ENCODE measurements around the gene ZNF117. TPM values are rescaled to one million over a fixed set of nuclear protein-coding genes. Genes with fewer than 3 reads are reported as not detected.
A peak's percentile ranks its signal among the peaks of the same experiment; 100 is the strongest.

The ZNF117 gene
- total and polyA plus RNA-seq, 9 of the 15 experiments (the other 6 are each of a cell fraction or from before 2014, with no cell fraction given), result 2.5 to 18.9 (median 14.1) TPM

DNA sequence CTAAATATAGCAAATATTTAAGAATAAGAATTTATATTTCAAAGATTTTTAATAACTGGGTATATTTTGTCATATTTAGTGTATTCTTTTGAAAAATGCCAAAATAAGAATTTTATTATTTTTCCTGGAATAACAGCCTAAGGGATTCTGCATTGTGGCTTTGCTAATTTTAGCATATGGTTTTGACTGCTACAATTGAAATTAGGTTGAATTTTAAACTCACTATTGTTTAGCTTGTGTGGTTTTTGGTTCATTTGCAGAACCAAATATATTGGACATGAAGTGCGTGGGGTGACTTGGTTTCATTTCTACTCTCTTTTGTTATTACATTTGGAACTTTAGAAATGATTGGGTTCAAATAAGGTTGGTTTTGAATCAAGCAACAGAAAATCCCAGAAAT is 52.3 kb downstream of the ZNF117 start:
- no peak overlapping the region for H3K27ac ChIP-seq (ENCODE audit: extremely low read depth, low read depth, low read length)
- peaks cover 5% of the 10 kb centered on the region; the same call in 1 of the 3 replicates for H3K36me3 ChIP-seq (ENCODE audit: control insufficient read depth, insufficient read depth, low read length)
- ChIA-PET CTCF (ENCODE audit: low intra/inter-chr PET ratio) (no interaction called here), POLR2A (interaction anchor here (1.5 kb wide), 1 partner anchor 18 kb away, joined by 3 read pairs; no protein-coding TSS in a partner anchor)
- TF ChIP-seq ZNF507 (tag; conservative IDR thresholded peaks at IDR 0.05), result 0 out of 2 replicates have a peak, but pooled peaks have one; percentile 22
- TF ChIP-seq, protein P1, sequence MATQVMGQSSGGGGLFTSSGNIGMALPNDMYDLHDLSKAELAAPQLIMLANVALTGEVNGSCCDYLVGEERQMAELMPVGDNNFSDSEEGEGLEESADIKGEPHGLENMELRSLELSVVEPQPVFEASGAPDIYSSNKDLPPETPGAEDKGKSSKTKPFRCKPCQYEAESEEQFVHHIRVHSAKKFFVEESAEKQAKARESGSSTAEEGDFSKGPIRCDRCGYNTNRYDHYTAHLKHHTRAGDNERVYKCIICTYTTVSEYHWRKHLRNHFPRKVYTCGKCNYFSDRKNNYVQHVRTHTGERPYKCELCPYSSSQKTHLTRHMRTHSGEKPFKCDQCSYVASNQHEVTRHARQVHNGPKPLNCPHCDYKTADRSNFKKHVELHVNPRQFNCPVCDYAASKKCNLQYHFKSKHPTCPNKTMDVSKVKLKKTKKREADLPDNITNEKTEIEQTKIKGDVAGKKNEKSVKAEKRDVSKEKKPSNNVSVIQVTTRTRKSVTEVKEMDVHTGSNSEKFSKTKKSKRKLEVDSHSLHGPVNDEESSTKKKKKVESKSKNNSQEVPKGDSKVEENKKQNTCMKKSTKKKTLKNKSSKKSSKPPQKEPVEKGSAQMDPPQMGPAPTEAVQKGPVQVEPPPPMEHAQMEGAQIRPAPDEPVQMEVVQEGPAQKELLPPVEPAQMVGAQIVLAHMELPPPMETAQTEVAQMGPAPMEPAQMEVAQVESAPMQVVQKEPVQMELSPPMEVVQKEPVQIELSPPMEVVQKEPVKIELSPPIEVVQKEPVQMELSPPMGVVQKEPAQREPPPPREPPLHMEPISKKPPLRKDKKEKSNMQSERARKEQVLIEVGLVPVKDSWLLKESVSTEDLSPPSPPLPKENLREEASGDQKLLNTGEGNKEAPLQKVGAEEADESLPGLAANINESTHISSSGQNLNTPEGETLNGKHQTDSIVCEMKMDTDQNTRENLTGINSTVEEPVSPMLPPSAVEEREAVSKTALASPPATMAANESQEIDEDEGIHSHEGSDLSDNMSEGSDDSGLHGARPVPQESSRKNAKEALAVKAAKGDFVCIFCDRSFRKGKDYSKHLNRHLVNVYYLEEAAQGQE (IDR thresholded peaks at IDR 0.05; ENCODE audit: borderline replicate concordance), result no peak
- TF ChIP-seq, protein P1 (CRISPR knock-in tag; IDR thresholded peaks at IDR 0.05; ENCODE audit: low read depth), result no peak
- H3K4me3 ChIP-seq, result no peak overlapping the region
- H4K20me1 ChIP-seq (replicated peaks; ENCODE audit: control insufficient read depth, insufficient read depth, low read length), result no peaks in the 10 kb centered on the region
- peaks cover 0 to 8% of the 10 kb centered on the region in 2 experiments; a peak in 1 of 5 replicates for H3K4me1 ChIP-seq (replicated peaks in 1 of 2; ENCODE audit: control insufficient read depth in 2 of 2, insufficient read depth in 2 of 2, low read length in 2 of 2)
- FAIRE-seq (no peak), DNase-seq (ENCODE audit: extremely low read depth in 1 of 4, low spot score in 3 of 4) (no peak), ATAC-seq (no peak)
- no TSS peak for BruUV-seq (replicated peaks)
- H3K4me2 ChIP-seq (ENCODE audit: insufficient read depth, low read length), result no peak overlapping the region
- peaks cover 7% of the 10 kb centered on the region for H3K9me3 ChIP-seq (replicated peaks; ENCODE audit: control insufficient read depth, insufficient read depth, low read depth, low read length)
- no peaks in the 10 kb centered on the region for H3K79me2 ChIP-seq (ENCODE audit: control insufficient read depth, insufficient read depth, low read length)
- in situ Hi-C loops (cut with MboI), result no loop called here
- intact Hi-C loops (cut with micrococcal nuclease), result no loop called here
- H2AFZ ChIP-seq (ENCODE audit: low read depth, low read length), result no peak overlapping the region
- no peaks in the 10 kb centered on the region for H3K27me3 ChIP-seq (ENCODE audit: control insufficient read depth in 2 of 2, insufficient read depth in 2 of 2, low read length in 2 of 2)
- 89% methylated on average over 1 of the region's 1 CpG for WGBS (ENCODE audit: insufficient coverage, low coverage, missing lambda C conversion rate)
- no peak overlapping the region for H3K9ac ChIP-seq (ENCODE audit: insufficient read depth in 1 of 2, low read depth in 2 of 2, low read length in 2 of 2)
- H3K9me1 ChIP-seq (ENCODE audit: control insufficient read depth, insufficient read depth, low read length), result no peaks in the 10 kb centered on the region

All from K562 (cell line).